SK-N-MC (cell line): ENCODE data around the gene ADGRB2.

Experiments
- EZH2 ChIP-seq: fragments of 200-600 bp; sonication (generic); IDR thresholded peaks from one replicate; pipeline ENCODE4 v1.6.1; 2017; ENCODE audit warnings: antibody characterized with exemption
- FOXP2 ChIP-seq: optimal IDR thresholded peaks from 2 replicates; pipeline ENCODE3; 2011; ENCODE audit warnings: mild to moderate bottlenecking, moderate library complexity; ENCODE audit not compliant: insufficient read depth; ENCODE audit errors: extremely low read length, control extremely low read depth
- POLR2AphosphoS5 ChIP-seq: IDR thresholded peaks from 2 replicates; pipeline ENCODE4 v1.6.1; 2012; ENCODE audit warnings: mild to moderate bottlenecking, low read depth, low read length, borderline replicate concordance

GRCh38 chr1:31768939-31769704 is 5.0 kb upstream of the ADGRB2 start:
- TF ChIP-seq EZH2 (no peak), POLR2AphosphoS5 (no peak), FOXP2 (no peak)
